Measurements from ENCODE around the gene ALDOA. TPM values are rescaled to one million over a fixed set of nuclear protein-coding genes. Genes with fewer than 3 reads are reported as not detected.

The ALDOA gene
- total and polyA plus RNA-seq, 9 of the 15 experiments (the other 6 are each of a cell fraction or from before 2014, with no cell fraction given) = 311 to 2,224 (median 1,293) TPM

- peaks cover 61% of the 10 kb centered on the region; the same call in 2 of the 3 replicates for H3K36me3 ChIP-seq (ENCODE audit: control insufficient read depth, insufficient read depth, low read length)
- no peaks in the 10 kb centered on the region for H3K27me3 ChIP-seq (ENCODE audit: control insufficient read depth in 2 of 2, insufficient read depth in 2 of 2, low read length in 2 of 2)
- no peak for DNase-seq (ENCODE audit: extremely low read depth in 1 of 4, low spot score in 3 of 4)
- H3K9me3 ChIP-seq (replicated peaks; ENCODE audit: control insufficient read depth, insufficient read depth, low read depth, low read length) = no peaks in the 10 kb centered on the region
- no peaks in the 10 kb centered on the region for H4K20me1 ChIP-seq (replicated peaks; ENCODE audit: control insufficient read depth, insufficient read depth, low read length)
- ATAC-seq = peak; percentile 17
- no peak overlapping the region for H3K4me2 ChIP-seq (ENCODE audit: insufficient read depth, low read length)
- no peak overlapping the region for H3K27ac ChIP-seq (ENCODE audit: extremely low read depth, low read depth, low read length)
- in situ Hi-C loops (cut with MboI) (no loop called here), intact Hi-C loops (cut with micrococcal nuclease) (no loop called here)
- 0 out of 3 replicates have a peak, but pooled peaks cover 6% of the 10 kb centered on the region for H3K79me2 ChIP-seq (ENCODE audit: control insufficient read depth, insufficient read depth, low read length)
- no peak overlapping the region for H3K4me3 ChIP-seq
- 71% methylated on average over 3 of the region's 3 CpGs for WGBS (ENCODE audit: insufficient coverage, low coverage, missing lambda C conversion rate)
- no TSS peak for BruUV-seq (replicated peaks)
- no peaks in the 10 kb centered on the region for H3K9me1 ChIP-seq (ENCODE audit: control insufficient read depth, insufficient read depth, low read length)
- H2AFZ ChIP-seq (ENCODE audit: low read depth, low read length) = no peak overlapping the region
- ChIA-PET POLR2A (interaction anchor here (1.4 to 1.7 kb wide), 2 partner anchors 10 to 20 kb away, joined by 6 to 9 read pairs; partner anchors contain the start of gene ALDOA), CTCF (ENCODE audit: low intra/inter-chr PET ratio) (no interaction called here)
- H3K4me1 ChIP-seq (replicated peaks in 1 of 2; ENCODE audit: control insufficient read depth in 2 of 2, insufficient read depth in 2 of 2, low read length in 2 of 2) = peaks cover 5 to 32% of the 10 kb centered on the region in 2 experiments; a peak in 4 of 5 replicates
- no peak for FAIRE-seq
- TF ChIP-seq GTF2A2 (tag; IDR thresholded peaks at IDR 0.05) (no peak), NFIC (IDR thresholded peaks at IDR 0.05) (peak; percentile 62), POLR2AphosphoS5 (IDR thresholded peaks at IDR 0.05; ENCODE audit: control insufficient read depth, insufficient read depth, low read depth, low read length) (0 out of 2 replicates have a peak, but pooled peaks have one; percentile 3), POLR2A (conservative IDR thresholded peaks at IDR 0.05) (peak; percentile 38), PRMT5 (CRISPR knock-in tag; IDR thresholded peaks at IDR 0.05) (no peak)
- TF ChIP-seq, protein P1, sequence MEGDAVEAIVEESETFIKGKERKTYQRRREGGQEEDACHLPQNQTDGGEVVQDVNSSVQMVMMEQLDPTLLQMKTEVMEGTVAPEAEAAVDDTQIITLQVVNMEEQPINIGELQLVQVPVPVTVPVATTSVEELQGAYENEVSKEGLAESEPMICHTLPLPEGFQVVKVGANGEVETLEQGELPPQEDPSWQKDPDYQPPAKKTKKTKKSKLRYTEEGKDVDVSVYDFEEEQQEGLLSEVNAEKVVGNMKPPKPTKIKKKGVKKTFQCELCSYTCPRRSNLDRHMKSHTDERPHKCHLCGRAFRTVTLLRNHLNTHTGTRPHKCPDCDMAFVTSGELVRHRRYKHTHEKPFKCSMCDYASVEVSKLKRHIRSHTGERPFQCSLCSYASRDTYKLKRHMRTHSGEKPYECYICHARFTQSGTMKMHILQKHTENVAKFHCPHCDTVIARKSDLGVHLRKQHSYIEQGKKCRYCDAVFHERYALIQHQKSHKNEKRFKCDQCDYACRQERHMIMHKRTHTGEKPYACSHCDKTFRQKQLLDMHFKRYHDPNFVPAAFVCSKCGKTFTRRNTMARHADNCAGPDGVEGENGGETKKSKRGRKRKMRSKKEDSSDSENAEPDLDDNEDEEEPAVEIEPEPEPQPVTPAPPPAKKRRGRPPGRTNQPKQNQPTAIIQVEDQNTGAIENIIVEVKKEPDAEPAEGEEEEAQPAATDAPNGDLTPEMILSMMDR (IDR thresholded peaks at IDR 0.05 in 2 of 3, conservative IDR thresholded peaks at IDR 0.05 in 1 of 3; ENCODE audit: insufficient read depth in 2 of 3, low read depth in 1 of 3, low read length in 3 of 3) = 0 out of 6 replicates have a peak, but pooled peaks of 1 of the 3 experiments have one; percentile 5
- H3K9ac ChIP-seq (ENCODE audit: insufficient read depth in 1 of 2, low read depth in 2 of 2, low read length in 2 of 2) = no peak overlapping the region
Measured at GRCh38 chr16:30085247-30085646, 19.7 kb downstream of the ALDOA start.

All from K562 (cell line).